HEK293T (cell line): ENCODE data around the gene BUD23.

Experiments
- BHLHE40 ChIP-seq: fragments of 450-650 bp; IDR thresholded peaks from 2 replicates; pipeline ENCODE4 v1.6.1; 2016; ENCODE audit warnings: mild to moderate bottlenecking, moderate library complexity, borderline replicate concordance
- ELF4 ChIP-seq: fragments of 450-650 bp; IDR thresholded peaks from 2 replicates; pipeline ENCODE4 v1.6.1; 2017; ENCODE audit warnings: antibody characterized with exemption
- FOXA1 ChIP-seq: fragments of 450-650 bp; IDR thresholded peaks from 2 replicates; pipeline ENCODE4 v1.6.1; 2016; ENCODE audit warnings: mild to moderate bottlenecking
- FOXM1 ChIP-seq: fragments of 450-650 bp; IDR thresholded peaks from 2 replicates; pipeline ENCODE4 v1.6.1; 2017; ENCODE audit warnings: mild to moderate bottlenecking, borderline replicate concordance
- L3MBTL2 ChIP-seq: fragments of 450-650 bp; conservative IDR thresholded peaks from 2 replicates; pipeline ENCODE4 v1.6.1; 2016; ENCODE audit warnings: mild to moderate bottlenecking
- LEF1 ChIP-seq: fragments of 450-650 bp; IDR thresholded peaks from 2 replicates; pipeline ENCODE4 v1.6.1; 2017; ENCODE audit warnings: mild to moderate bottlenecking, borderline replicate concordance
- NFRKB ChIP-seq: fragments of 450-650 bp; IDR thresholded peaks from 2 replicates; pipeline ENCODE4 v1.6.1; 2016; ENCODE audit warnings: mild to moderate bottlenecking, moderate library complexity
- SP1 ChIP-seq: fragments of 450-650 bp; IDR thresholded peaks from 2 replicates; pipeline ENCODE4 v1.6.1; 2017
- SUZ12 ChIP-seq: fragments of 450-650 bp; IDR thresholded peaks from 2 replicates; pipeline ENCODE4 v1.6.1; 2016; ENCODE audit warnings: mild to moderate bottlenecking
- TARDBP ChIP-seq: fragments of 450-650 bp; IDR thresholded peaks from 2 replicates; pipeline ENCODE4 v1.6.1; 2016
- TF ChIP-seq, protein P1 (sequence below): fragments of 450-650 bp; IDR thresholded peaks from 2 replicates; pipeline ENCODE4 v1.6.1; 2016

DNA sequence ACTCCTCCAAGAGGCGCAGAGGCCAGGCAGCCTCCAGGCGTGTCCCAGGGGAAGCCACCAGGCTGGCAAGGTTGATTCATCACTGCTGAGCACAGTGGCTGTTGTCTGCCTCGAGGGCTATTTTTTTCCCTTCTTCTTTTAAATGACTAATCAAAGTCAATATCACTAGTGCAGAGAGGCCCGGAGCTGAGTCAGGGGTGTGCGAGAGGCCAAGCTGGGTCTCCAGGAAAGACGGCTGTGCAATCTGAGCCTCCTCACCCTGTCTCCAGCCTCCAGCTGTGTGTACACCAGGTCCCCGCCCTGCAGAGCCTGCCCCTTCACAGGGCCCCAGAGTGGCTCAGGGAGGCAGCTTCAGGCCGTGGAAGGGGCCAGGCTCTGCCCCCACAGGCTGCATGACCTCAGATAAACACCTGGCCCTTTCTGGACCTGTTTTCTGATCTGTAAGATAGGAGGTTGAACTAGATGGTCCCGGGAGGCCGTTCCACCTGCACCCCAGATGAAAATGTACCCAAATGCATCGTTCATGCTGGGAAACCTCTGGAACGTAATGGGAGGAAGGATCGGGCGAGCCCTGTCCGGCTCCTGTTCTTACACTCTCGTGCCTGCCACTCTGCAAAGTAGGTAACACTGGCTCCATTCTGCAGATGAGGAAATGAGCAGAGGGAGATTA is 32.4 kb downstream of the BUD23 start:
- TF ChIP-seq SP1 (no peak), TARDBP (no peak), SUZ12 (no peak), ELF4 (no peak), L3MBTL2 (no peak), FOXA1 (no peak), NFRKB (no peak), FOXM1 (no peak), BHLHE40 (no peak), LEF1 (no peak)
- TF ChIP-seq, protein P1, sequence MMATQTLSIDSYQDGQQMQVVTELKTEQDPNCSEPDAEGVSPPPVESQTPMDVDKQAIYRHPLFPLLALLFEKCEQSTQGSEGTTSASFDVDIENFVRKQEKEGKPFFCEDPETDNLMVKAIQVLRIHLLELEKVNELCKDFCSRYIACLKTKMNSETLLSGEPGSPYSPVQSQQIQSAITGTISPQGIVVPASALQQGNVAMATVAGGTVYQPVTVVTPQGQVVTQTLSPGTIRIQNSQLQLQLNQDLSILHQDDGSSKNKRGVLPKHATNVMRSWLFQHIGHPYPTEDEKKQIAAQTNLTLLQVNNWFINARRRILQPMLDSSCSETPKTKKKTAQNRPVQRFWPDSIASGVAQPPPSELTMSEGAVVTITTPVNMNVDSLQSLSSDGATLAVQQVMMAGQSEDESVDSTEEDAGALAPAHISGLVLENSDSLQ = no peak; the same call in 1 of the 2 replicates
